ENCODE results near the gene KLF11.

DNA sequence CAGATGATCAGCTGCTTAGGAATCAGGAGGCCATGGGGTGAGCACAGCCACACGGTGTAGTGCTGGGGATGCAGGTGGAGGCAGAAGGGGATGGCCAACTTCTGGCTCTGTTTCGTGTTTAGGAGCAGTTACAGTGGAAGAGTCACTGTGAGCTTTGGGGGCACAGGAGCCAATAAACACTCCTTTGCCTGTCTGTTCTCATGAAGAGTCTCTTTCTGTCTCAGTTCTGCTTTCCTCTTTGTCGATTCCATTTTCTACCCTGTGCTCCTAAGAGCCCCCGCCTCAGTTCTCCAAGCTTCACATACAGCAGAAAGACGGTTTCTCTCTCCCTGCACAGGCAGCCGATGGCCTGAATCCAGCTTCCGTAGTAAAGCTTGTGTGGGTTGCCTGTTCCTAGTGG lies 58.1 kb downstream of the KLF11 start:
- no peak for TF ChIP-seq TAF1 (IDR thresholded peaks at IDR 0.05; ENCODE audit: low read depth)
- no peak for TF ChIP-seq TCF12 (IDR thresholded peaks at IDR 0.05; ENCODE audit: low read depth)
- TF ChIP-seq YY1 (IDR thresholded peaks at IDR 0.05; ENCODE audit: low read depth) = no peak
- no peak for TF ChIP-seq RAD21 (IDR thresholded peaks at IDR 0.05; ENCODE audit: low read depth)
- TF ChIP-seq, protein P1, sequence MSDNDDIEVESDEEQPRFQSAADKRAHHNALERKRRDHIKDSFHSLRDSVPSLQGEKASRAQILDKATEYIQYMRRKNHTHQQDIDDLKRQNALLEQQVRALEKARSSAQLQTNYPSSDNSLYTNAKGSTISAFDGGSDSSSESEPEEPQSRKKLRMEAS (IDR thresholded peaks at IDR 0.05) = no peak
- no peak for TF ChIP-seq CREB1 (IDR thresholded peaks at IDR 0.05; ENCODE audit: low read depth)
- TF ChIP-seq, protein P2, sequence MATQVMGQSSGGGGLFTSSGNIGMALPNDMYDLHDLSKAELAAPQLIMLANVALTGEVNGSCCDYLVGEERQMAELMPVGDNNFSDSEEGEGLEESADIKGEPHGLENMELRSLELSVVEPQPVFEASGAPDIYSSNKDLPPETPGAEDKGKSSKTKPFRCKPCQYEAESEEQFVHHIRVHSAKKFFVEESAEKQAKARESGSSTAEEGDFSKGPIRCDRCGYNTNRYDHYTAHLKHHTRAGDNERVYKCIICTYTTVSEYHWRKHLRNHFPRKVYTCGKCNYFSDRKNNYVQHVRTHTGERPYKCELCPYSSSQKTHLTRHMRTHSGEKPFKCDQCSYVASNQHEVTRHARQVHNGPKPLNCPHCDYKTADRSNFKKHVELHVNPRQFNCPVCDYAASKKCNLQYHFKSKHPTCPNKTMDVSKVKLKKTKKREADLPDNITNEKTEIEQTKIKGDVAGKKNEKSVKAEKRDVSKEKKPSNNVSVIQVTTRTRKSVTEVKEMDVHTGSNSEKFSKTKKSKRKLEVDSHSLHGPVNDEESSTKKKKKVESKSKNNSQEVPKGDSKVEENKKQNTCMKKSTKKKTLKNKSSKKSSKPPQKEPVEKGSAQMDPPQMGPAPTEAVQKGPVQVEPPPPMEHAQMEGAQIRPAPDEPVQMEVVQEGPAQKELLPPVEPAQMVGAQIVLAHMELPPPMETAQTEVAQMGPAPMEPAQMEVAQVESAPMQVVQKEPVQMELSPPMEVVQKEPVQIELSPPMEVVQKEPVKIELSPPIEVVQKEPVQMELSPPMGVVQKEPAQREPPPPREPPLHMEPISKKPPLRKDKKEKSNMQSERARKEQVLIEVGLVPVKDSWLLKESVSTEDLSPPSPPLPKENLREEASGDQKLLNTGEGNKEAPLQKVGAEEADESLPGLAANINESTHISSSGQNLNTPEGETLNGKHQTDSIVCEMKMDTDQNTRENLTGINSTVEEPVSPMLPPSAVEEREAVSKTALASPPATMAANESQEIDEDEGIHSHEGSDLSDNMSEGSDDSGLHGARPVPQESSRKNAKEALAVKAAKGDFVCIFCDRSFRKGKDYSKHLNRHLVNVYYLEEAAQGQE (IDR thresholded peaks at IDR 0.05; ENCODE audit: low read depth) = no peak
- no peak for TF ChIP-seq CEBPB (IDR thresholded peaks at IDR 0.05)
- no peak for TF ChIP-seq EGR1 (IDR thresholded peaks at IDR 0.05)
- no peak for TF ChIP-seq NFIC (IDR thresholded peaks at IDR 0.05)
- TF ChIP-seq ZBTB7A (IDR thresholded peaks at IDR 0.05; ENCODE audit: low read depth) = no peak
- no peak for TF ChIP-seq EP300 (IDR thresholded peaks at IDR 0.05; ENCODE audit: borderline replicate concordance)
- no peak for TF ChIP-seq TEAD4 (IDR thresholded peaks at IDR 0.05)
